ENCODE measurements around the gene LEF1. TPM values are rescaled to one million over a fixed set of nuclear protein-coding genes. Genes with fewer than 3 reads are reported as not detected.

LEF1 gene
- total and polyA plus RNA-seq, 2 of the 8 experiments (the other 6 are each of a cell fraction or from before 2014, with no cell fraction given) = 2.6 to 5.2 TPM

GRCh38 chr4:108029016-108029720 is 139.6 kb downstream of the LEF1 start (continued):
- TF ChIP-seq SP2 (IDR thresholded peaks at IDR 0.05; ENCODE audit: low read length) (no peak), CHD1 (IDR thresholded peaks at IDR 0.05; ENCODE audit: low read depth, low read length) (no peak), SP4 (IDR thresholded peaks at IDR 0.05; ENCODE audit: low read length) (no peak), BCL11A (IDR thresholded peaks at IDR 0.05; ENCODE audit: low read depth in 2 of 2, low read length in 2 of 2) (no peak)

Measured in H1 (cell line).